GM12878 (cell line): ENCODE data around the gene CRKL. TPM values are rescaled to one million over a fixed set of nuclear protein-coding genes. Genes with fewer than 3 reads are reported as not detected.

ENCODE experiments used
- ATAC-seq: fragments of 200-7000 bp; cut with Tn5 transposase; 3 replicates; pipeline ENCODE4 v1.9.1; 2020; ENCODE audit warnings: mild to moderate bottlenecking, moderate library complexity
- BruUV-seq: library from RNA; stranded (reverse); fragments of 400-500 nt; replicated peaks from 2 replicates; lab custom pipeline; 2021; lab: Mats Ljungman, UMichigan
- CTCF ChIA-PET: fragments of 300-600 bp; sonication (Branson Sonifier 250); formaldehyde crosslinking; extraction: SDS; loops from one replicate; lab custom pipeline; 2021; ENCODE audit warnings: inconsistent platforms; lab: Yijun Ruan, JAX
- POLR2A ChIA-PET: fragments of 350-600 bp; formaldehyde crosslinking; extraction: SDS; loops from one replicate; lab custom pipeline; 2021; ENCODE audit warnings: inconsistent platforms; lab: Charles Lee
- RAD21 ChIA-PET: fragments of 300-600 bp; sonication (Branson Sonifier 250); formaldehyde crosslinking; loops from one replicate; lab custom pipeline; 2023; ENCODE audit warnings: antibody characterized with exemption; ENCODE audit not compliant: unreplicated experiment; lab: Charles Lee
- SMC1A ChIA-PET: fragments of 300-600 bp; sonication (Branson Sonifier 250); formaldehyde crosslinking; loops from one replicate; lab custom pipeline; 2023; ENCODE audit not compliant: unreplicated experiment, uncharacterized antibody; lab: Charles Lee
- DNase-seq: peaks from one replicate; pipeline ENCODE4 v3.0.0-alpha.2; 2011; ENCODE audit warnings: low read depth, low spot score
- FAIRE-seq: peaks from 3 replicates; lab custom pipeline; 2011; peaks lifted over from hg19 to GRCh38; lab: Jason Lieb, UNC
- H2AFZ ChIP-seq: 2 replicates; pipeline ENCODE4 v1.6.0; 2011; ENCODE audit warnings: low read depth, low read length, control low read depth; ENCODE audit not compliant: control insufficient read depth
- H3K27ac ChIP-seq: 2 replicates; pipeline ENCODE4 v1.5.1; 2011; ENCODE audit warnings: control low read depth; ENCODE audit not compliant: control insufficient read depth, insufficient read depth
- H3K27me3 ChIP-seq, 2 experiments: replicated peaks in 1 of 2; 2 replicates each; pipeline versions ENCODE4 v1.6.0 to v1.6.1; 2011; ENCODE audit warnings: low read length in 1 of 2; ENCODE audit not compliant: control insufficient read depth in 2 of 2, insufficient read depth in 2 of 2
- H3K36me3 ChIP-seq, 2 experiments: 2 replicates each; pipeline ENCODE4 v1.5.1; 2011; ENCODE audit warnings: low read length in 1 of 2; ENCODE audit not compliant: control insufficient read depth in 2 of 2, insufficient read depth in 2 of 2
- H3K4me1 ChIP-seq: 2 replicates; pipeline ENCODE4 v1.6.1; 2011; ENCODE audit warnings: mild to moderate bottlenecking, low read length, moderate library complexity, mixed read lengths; ENCODE audit not compliant: control insufficient read depth, insufficient read depth
- H3K4me2 ChIP-seq: 2 replicates; pipeline ENCODE4 v1.6.0; 2011; ENCODE audit warnings: control low read depth; ENCODE audit not compliant: control insufficient read depth, insufficient read depth
- H3K4me3 ChIP-seq: fragments of 200-600 bp; sonication (generic); 2 replicates; pipeline ENCODE4 v1.5.1; 2016
- H3K79me2 ChIP-seq: 2 replicates; pipeline ENCODE4 v1.6.0; 2011; ENCODE audit warnings: low read length; ENCODE audit not compliant: control insufficient read depth, insufficient read depth
- H3K9ac ChIP-seq: 2 replicates; pipeline ENCODE4 v1.8.0; 2011; ENCODE audit warnings: low read length, control low read depth, mixed read lengths; ENCODE audit not compliant: control insufficient read depth, insufficient read depth
- H3K9me3 ChIP-seq: replicated peaks from 3 replicates; pipeline ENCODE4 v1.5.1; 2011; ENCODE audit warnings: mild to moderate bottlenecking, low read length; ENCODE audit not compliant: control insufficient read depth, insufficient read depth
- H4K20me1 ChIP-seq: 2 replicates; pipeline ENCODE4 v1.6.0; 2011; ENCODE audit not compliant: control insufficient read depth, insufficient read depth
- GATAD2B ChIP-seq: fragments of 450-650 bp; conservative IDR thresholded peaks from 2 replicates; pipeline ENCODE4 v1.6.1; 2017; ENCODE audit warnings: low read depth, mild to moderate bottlenecking, moderate library complexity
- NR2C2 ChIP-seq: IDR thresholded peaks from 2 replicates; pipeline ENCODE4 v1.6.1; 2011; ENCODE audit warnings: borderline replicate concordance, low read depth; ENCODE audit not compliant: control insufficient read depth, insufficient read length
- POLR2AphosphoS2 ChIP-seq: IDR thresholded peaks from 2 replicates; pipeline ENCODE4 v1.6.1; 2011; ENCODE audit warnings: low read depth, mild to moderate bottlenecking, low read length, improper control_type of control experiment, moderate library complexity
- STAT1 ChIP-seq: fragments of 450-650 bp; conservative IDR thresholded peaks from 2 replicates; pipeline ENCODE4 v1.6.1; 2014; ENCODE audit warnings: antibody characterized with exemption, mild to moderate bottlenecking
- ZNF384 ChIP-seq: IDR thresholded peaks from 2 replicates; pipeline ENCODE4 v1.6.1; 2012; ENCODE audit warnings: low read depth, mild to moderate bottlenecking, low read length, improper control_type of control experiment, borderline replicate concordance
- WGBS: methylation state at CpG from one replicate; pipeline ENCODE4 v1.1.6; 2016; ENCODE audit warnings: low lambda C conversion rate; ENCODE audit not compliant: insufficient replicate concordance, insufficient coverage; ENCODE audit errors: missing lambda C conversion rate; 5-methylcytosine and 5-hydroxymethylcytosine counted together
- in situ Hi-C: fragments of 300-500 bp; cut with MboI; formaldehyde crosslinking; loops from 9 replicates; pipeline ENCODE4 v1.14.3; 2018; ENCODE audit warnings: mixed read lengths
- intact Hi-C: fragments of 100-400 bp; cut with micrococcal nuclease; formaldehyde crosslinking; loops from one replicate; pipeline ENCODE4 v1.14.2; 2022; ENCODE audit not compliant: unreplicated experiment
- polyA plus RNA-seq, 11 experiments: library from polyadenylated mRNA; depleted of rRNA in 4 of 11; unstranded in 6 of 11; stranded (reverse) in 5 of 11; fragments of >200 nt; fragmentation: Nextera tagmentation in 4 of 11; fragmentation: Illumina TruSeq in 1 of 11; extraction: Ambion mirVana in 4 of 11; extraction: Trizol in 1 of 11; gene quantifications; 1 replicate in 1 of 11; 2 replicates in 10 of 11; pipeline versions ENCODE4 v1.2.1 to v1.2.3, GENCODE V29; 2011 to 2016; ENCODE audit warnings: inconsistent platforms in 2 of 11, missing spikeins in 2 of 11, low read depth in 1 of 11
- total RNA-seq, 4 experiments: library from RNA; depleted of rRNA in 3 of 4; stranded (reverse); fragments of >200 nt in 3 of 4; fragmentation: Illumina TruSeq in 1 of 4; extraction: Trizol in 1 of 4; gene quantifications; 2 replicates each; pipeline versions ENCODE4 v1.2.1 to v1.2.3, GENCODE V29; 2013 to 2021
- TF ChIP-seq, protein P1 (sequence below): IDR thresholded peaks from 2 replicates; pipeline ENCODE4 v1.6.1; 2011; ENCODE audit warnings: mild to moderate bottlenecking, low read depth, low read length, moderate library complexity; ENCODE audit not compliant: insufficient replicate concordance
- TF ChIP-seq, protein P2 (sequence below): fragments of 450-650 bp; IDR thresholded peaks from 2 replicates; pipeline ENCODE4 v1.6.1; 2017; ENCODE audit warnings: mild to moderate bottlenecking

CRKL gene
- total and polyA plus RNA-seq, 10 of the 15 experiments (the other 5 are each of a cell fraction or from before 2014, with no cell fraction given), result 12.6 to 61.2 (median 32.7) TPM

DNA sequence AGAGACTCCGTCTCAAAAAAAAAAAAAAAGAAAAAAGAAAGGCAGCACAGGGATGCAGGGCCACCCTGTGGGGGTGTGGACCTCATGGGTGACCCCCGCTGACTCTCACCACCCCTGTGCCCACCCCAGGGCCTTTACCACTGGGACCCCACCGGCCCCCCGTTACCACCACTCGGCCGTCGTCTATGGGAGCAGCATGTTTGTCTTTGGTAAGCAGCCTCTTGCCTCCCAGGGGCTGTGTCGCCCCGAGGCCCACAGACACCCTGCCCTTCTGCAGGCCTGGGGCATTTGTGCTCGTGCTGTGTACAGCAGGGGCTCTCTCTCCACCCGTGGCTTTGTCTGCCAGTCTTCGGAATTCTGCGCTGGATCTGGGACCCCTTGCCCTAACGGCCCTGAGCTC lies 70.2 kb downstream of the CRKL start (continued):
- TF ChIP-seq POLR2AphosphoS2 (no peak), ZNF384 (no peak), STAT1 (no peak)
- TF ChIP-seq, protein P1, sequence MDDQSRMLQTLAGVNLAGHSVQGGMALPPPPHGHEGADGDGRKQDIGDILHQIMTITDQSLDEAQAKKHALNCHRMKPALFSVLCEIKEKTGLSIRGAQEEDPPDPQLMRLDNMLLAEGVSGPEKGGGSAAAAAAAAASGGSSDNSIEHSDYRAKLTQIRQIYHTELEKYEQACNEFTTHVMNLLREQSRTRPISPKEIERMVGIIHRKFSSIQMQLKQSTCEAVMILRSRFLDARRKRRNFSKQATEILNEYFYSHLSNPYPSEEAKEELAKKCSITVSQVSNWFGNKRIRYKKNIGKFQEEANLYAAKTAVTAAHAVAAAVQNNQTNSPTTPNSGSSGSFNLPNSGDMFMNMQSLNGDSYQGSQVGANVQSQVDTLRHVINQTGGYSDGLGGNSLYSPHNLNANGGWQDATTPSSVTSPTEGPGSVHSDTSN, result no peak

DNA sequence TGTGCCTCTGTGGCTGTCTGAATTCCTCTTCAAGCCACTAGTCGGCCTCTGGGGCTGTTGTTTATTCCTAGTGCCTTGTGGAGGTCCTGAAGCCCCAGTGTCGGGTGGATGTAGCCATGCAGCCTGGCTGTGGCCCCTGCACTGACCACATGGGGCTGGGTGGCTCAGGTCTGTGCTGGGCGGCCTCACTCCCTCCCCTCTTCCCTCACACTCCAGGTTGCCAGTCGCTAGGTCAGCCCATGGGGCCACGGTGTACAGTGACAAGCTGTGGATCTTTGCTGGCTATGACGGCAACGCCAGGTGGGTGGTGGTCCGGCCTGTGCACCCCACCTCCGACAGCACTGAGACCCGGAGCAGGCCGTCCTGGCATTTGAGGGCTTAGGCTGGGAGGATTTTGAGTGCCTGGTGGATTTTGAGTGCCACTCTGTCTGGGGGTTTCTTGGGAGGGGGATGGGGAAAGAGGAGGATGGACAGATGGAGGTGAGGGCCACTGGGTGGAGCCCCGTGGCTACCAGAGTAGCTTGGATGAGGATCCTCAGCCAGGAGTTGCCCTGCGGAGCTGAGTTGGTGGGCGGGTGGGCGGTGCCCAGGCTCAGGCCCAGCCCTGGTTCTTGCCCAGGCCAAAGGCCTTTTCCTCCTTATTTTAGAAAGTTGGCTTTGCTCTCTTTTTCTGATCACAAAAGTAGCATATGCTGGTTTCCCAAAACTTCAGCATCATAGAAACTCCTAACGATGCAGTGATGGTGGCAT lies 71.5 kb downstream of the CRKL start:
- TF ChIP-seq GATAD2B, result no peak
- TF ChIP-seq NR2C2, result no peak
- TF ChIP-seq, protein P2, sequence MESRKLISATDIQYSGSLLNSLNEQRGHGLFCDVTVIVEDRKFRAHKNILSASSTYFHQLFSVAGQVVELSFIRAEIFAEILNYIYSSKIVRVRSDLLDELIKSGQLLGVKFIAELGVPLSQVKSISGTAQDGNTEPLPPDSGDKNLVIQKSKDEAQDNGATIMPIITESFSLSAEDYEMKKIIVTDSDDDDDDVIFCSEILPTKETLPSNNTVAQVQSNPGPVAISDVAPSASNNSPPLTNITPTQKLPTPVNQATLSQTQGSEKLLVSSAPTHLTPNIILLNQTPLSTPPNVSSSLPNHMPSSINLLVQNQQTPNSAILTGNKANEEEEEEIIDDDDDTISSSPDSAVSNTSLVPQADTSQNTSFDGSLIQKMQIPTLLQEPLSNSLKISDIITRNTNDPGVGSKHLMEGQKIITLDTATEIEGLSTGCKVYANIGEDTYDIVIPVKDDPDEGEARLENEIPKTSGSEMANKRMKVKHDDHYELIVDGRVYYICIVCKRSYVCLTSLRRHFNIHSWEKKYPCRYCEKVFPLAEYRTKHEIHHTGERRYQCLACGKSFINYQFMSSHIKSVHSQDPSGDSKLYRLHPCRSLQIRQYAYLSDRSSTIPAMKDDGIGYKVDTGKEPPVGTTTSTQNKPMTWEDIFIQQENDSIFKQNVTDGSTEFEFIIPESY, result no peak
- H3K4me3 ChIP-seq, result no peak overlapping the region
- in situ Hi-C loops (no loop called here), intact Hi-C loops (no loop called here)
- H3K79me2 ChIP-seq, result no peaks in the 10 kb centered on the region
- ChIA-PET RAD21 (interaction anchor here (0.6 kb wide), 1 partner anchor 1855 kb away, joined by 3 read pairs; no protein-coding TSS in a partner anchor), POLR2A (interaction anchor here (0.6 kb wide), 1 partner anchor 15 kb away, joined by 3 read pairs; no protein-coding TSS in a partner anchor), CTCF (no interaction called here), SMC1A (no interaction called here)
- no peak overlapping the region for H3K4me2 ChIP-seq
- no peak overlapping the region for H3K27ac ChIP-seq
- DNase-seq, result no peak
- no peak for FAIRE-seq
- no peak overlapping the region for H3K9ac ChIP-seq
- ATAC-seq, result no peak
- no peak overlapping the region for H2AFZ ChIP-seq
- no TSS peak for BruUV-seq
- no peaks in the 10 kb centered on the region for H4K20me1 ChIP-seq
- no peaks in the 10 kb centered on the region for H3K4me1 ChIP-seq
- no peaks in the 10 kb centered on the region for H3K9me3 ChIP-seq
- H3K27me3 ChIP-seq, result no peaks in the 10 kb centered on the region
- peaks cover 0 to 3% of the 10 kb centered on the region in 2 experiments; a peak in 2 of 4 replicates for H3K36me3 ChIP-seq
- WGBS, result 97% methylated on average over 16 of the region's 16 CpGs
